Measurements from ENCODE around the gene APOF. TPM values are rescaled to one million over a fixed set of nuclear protein-coding genes. Genes with fewer than 3 reads are reported as not detected.

Gene APOF
- total and polyA plus RNA-seq, 2 of the 13 experiments (the other 11 are each of a cell fraction or from before 2014, with no cell fraction given) = 3.3 to 23.9 TPM

- TF ChIP-seq SP1 (IDR thresholded peaks at IDR 0.05) (no peak), SP1 (CRISPR knock-in tag; IDR thresholded peaks at IDR 0.05) (peak; percentile 82), ETS1 (CRISPR knock-in tag; IDR thresholded peaks at IDR 0.05) (0 out of 2 replicates have a peak, but pooled peaks have one; percentile 24), ELF3 (CRISPR knock-in tag; IDR thresholded peaks at IDR 0.05) (peak; percentile 45; the same call in 1 of the 2 replicates), ZNF773 (CRISPR knock-in tag; IDR thresholded peaks at IDR 0.05; ENCODE audit: borderline replicate concordance) (no peak), ZNF256 (CRISPR knock-in tag; conservative IDR thresholded peaks at IDR 0.05) (no peak), MTA1 (CRISPR knock-in tag; IDR thresholded peaks at IDR 0.05; ENCODE audit: borderline replicate concordance) (no peak; the same call in 1 of the 2 replicates), RBAK (CRISPR knock-in tag; IDR thresholded peaks at IDR 0.05) (no peak), REPIN1 (CRISPR knock-in tag; IDR thresholded peaks at IDR 0.05; ENCODE audit: borderline replicate concordance, low read depth) (peak; percentile 63; the same call in 1 of the 2 replicates), TGIF2 (CRISPR knock-in tag; IDR thresholded peaks at IDR 0.05) (peak; percentile 90), RFXAP (CRISPR knock-in tag; IDR thresholded peaks at IDR 0.05; ENCODE audit: borderline replicate concordance) (peak; percentile 58; the same call in 1 of the 2 replicates), ZC3H13 (CRISPR knock-in tag; IDR thresholded peaks at IDR 0.05) (peak; percentile 58; the same call in 1 of the 2 replicates), KAT8 (CRISPR knock-in tag; IDR thresholded peaks at IDR 0.05) (peak; percentile 82), DR1 (CRISPR knock-in tag; IDR thresholded peaks at IDR 0.05) (peak; percentile 59; the same call in 1 of the 2 replicates), KLF6 (CRISPR knock-in tag; IDR thresholded peaks at IDR 0.05) (peak; percentile 64; the same call in 1 of the 2 replicates), ZMYM2 (CRISPR knock-in tag; IDR thresholded peaks at IDR 0.05) (0 out of 2 replicates have a peak, but pooled peaks have one; percentile 21), ZBED4 (CRISPR knock-in tag; IDR thresholded peaks at IDR 0.05; ENCODE audit: borderline replicate concordance) (peak; percentile 96), YEATS2 (CRISPR knock-in tag; IDR thresholded peaks at IDR 0.05; ENCODE audit: borderline replicate concordance) (peak; percentile 48; the same call in 1 of the 2 replicates), MTERF4 (CRISPR knock-in tag; IDR thresholded peaks at IDR 0.05) (no peak), SP140L (CRISPR knock-in tag; IDR thresholded peaks at IDR 0.05; ENCODE audit: borderline replicate concordance) (no peak)
- TF ChIP-seq, protein P1, sequence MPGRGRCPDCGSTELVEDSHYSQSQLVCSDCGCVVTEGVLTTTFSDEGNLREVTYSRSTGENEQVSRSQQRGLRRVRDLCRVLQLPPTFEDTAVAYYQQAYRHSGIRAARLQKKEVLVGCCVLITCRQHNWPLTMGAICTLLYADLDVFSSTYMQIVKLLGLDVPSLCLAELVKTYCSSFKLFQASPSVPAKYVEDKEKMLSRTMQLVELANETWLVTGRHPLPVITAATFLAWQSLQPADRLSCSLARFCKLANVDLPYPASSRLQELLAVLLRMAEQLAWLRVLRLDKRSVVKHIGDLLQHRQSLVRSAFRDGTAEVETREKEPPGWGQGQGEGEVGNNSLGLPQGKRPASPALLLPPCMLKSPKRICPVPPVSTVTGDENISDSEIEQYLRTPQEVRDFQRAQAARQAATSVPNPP (CRISPR knock-in tag; IDR thresholded peaks at IDR 0.05) = no peak
- TF ChIP-seq, protein P2, sequence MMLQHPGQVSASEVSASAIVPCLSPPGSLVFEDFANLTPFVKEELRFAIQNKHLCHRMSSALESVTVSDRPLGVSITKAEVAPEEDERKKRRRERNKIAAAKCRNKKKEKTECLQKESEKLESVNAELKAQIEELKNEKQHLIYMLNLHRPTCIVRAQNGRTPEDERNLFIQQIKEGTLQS (CRISPR knock-in tag; IDR thresholded peaks at IDR 0.05) = no peak; the same call in 1 of the 2 replicates
Measured at GRCh38 chr12:56359851-56360767, 2.5 kb downstream of the APOF start, which contains the start of gene STAT2 (continued).
